BE2C (cell line): Measurements from ENCODE around the gene CLPTM1.
"Not testable (repeated sequence)": the region's sequence is repeated elsewhere in the genome, so short reads cannot be mapped to it uniquely, and the experiment has no call there.

ENCODE experiments used
- DNase-seq: peaks from one replicate; pipeline ENCODE4 v3.0.0-alpha.2; 2020
- H3K27me3 ChIP-seq: fragments of 250-450 bp; sonication (Bioruptor Pico); 2 replicates; pipeline ENCODE4 v1.5.1; 2020; ENCODE audit warnings: mild to moderate bottlenecking
- H3K36me3 ChIP-seq: fragments of 250-450 bp; sonication (Bioruptor Pico); 2 replicates; pipeline ENCODE4 v1.5.1; 2020; ENCODE audit warnings: mild to moderate bottlenecking
- H3K4me1 ChIP-seq: fragments of 250-450 bp; sonication (Bioruptor Pico); 2 replicates; pipeline ENCODE4 v1.5.1; 2020
- H3K4me3 ChIP-seq: 2 replicates; pipeline ENCODE4 v1.5.1; 2011; ENCODE audit warnings: low read depth, low read length
- H3K9me3 ChIP-seq: fragments of 250-450 bp; sonication (Bioruptor Pico); 2 replicates; pipeline ENCODE4 v1.5.1; 2020
- TF ChIP-seq, protein P1 (sequence below): IDR thresholded peaks from 2 replicates; pipeline ENCODE4 v1.5.1; 2012; ENCODE audit warnings: mild to moderate bottlenecking, low read depth, low read length

The CLPTM1 gene

DNA sequence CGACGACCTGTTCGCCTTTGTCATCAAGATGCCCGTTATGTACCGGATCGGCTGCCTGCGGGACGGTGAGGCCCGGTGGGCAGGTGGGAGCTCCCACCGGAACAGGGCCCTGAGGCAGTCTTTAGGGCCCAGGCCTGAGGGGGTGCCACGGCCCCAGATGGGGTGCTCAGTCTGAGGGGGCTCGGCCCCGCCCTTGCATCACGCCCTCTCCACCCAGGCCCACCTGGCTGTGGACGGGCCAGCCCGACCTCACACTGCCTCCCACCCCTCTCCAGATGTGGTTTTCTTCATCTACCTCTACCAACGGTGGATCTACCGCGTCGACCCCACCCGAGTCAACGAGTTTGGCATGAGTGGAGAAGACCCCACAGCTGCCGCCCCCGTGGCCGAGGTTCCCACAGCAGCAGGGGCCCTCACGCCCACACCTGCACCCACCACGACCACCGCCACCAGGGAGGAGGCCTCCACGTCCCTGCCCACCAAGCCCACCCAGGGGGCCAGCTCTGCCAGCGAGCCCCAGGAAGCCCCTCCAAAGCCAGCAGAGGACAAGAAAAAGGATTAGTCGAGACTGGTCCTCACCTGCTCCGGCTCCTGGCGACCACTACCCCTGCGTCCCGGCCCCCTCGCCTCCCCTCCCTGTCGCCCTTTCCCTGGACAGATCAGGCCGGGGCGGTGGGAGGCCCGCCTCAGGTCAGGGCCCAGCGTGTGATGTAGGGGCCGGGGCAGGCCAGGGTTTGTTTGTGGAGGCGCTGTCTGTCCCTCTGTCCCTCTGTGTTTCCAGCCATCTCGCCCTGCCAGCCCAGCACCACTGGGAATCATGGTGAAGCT, 37.4 kb downstream of the CLPTM1 start:
- H3K9me3 ChIP-seq = no peaks in the 10 kb centered on the region
- TF ChIP-seq, protein P1, sequence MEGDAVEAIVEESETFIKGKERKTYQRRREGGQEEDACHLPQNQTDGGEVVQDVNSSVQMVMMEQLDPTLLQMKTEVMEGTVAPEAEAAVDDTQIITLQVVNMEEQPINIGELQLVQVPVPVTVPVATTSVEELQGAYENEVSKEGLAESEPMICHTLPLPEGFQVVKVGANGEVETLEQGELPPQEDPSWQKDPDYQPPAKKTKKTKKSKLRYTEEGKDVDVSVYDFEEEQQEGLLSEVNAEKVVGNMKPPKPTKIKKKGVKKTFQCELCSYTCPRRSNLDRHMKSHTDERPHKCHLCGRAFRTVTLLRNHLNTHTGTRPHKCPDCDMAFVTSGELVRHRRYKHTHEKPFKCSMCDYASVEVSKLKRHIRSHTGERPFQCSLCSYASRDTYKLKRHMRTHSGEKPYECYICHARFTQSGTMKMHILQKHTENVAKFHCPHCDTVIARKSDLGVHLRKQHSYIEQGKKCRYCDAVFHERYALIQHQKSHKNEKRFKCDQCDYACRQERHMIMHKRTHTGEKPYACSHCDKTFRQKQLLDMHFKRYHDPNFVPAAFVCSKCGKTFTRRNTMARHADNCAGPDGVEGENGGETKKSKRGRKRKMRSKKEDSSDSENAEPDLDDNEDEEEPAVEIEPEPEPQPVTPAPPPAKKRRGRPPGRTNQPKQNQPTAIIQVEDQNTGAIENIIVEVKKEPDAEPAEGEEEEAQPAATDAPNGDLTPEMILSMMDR = no peak
- H3K36me3 ChIP-seq = peaks cover 11% of the 10 kb centered on the region

DNA sequence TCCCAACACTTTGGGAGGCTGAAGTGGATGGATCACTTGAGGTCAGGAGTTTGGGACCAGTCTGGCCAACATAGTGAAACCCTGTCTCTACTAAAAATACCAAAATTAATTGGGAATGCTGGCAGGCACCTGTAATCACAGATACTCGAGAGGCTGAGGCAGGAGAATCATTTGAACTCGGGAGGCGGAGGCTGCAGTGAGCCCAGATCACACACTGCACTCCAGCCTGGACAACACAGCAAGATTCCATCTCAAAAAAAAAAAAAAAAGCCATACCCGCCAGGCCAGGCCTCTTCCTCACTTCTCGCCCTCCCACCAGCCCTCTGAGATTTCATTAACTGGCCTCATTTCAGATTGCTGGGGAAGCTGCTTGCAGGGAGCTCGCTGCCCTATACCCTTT, 38.3 kb downstream of the CLPTM1 start:
- Histone ChIP-seq H3K27me3 (no peaks in the 10 kb centered on the region), H3K36me3 (peaks cover 11% of the 10 kb centered on the region), H3K4me3 (no peak overlapping the region), H3K4me1 (no peaks in the 10 kb centered on the region), H3K9me3 (no peaks in the 10 kb centered on the region)
- DNase-seq = no peak
- TF ChIP-seq, protein P1 = no peak

More for the DNA sequence above, 37.4 kb downstream of the CLPTM1 start:
- Histone ChIP-seq H3K4me3 (no peak overlapping the region), H3K4me1 (no peaks in the 10 kb centered on the region), H3K27me3 (no peaks in the 10 kb centered on the region)
- DNase-seq = no peak

DNA sequence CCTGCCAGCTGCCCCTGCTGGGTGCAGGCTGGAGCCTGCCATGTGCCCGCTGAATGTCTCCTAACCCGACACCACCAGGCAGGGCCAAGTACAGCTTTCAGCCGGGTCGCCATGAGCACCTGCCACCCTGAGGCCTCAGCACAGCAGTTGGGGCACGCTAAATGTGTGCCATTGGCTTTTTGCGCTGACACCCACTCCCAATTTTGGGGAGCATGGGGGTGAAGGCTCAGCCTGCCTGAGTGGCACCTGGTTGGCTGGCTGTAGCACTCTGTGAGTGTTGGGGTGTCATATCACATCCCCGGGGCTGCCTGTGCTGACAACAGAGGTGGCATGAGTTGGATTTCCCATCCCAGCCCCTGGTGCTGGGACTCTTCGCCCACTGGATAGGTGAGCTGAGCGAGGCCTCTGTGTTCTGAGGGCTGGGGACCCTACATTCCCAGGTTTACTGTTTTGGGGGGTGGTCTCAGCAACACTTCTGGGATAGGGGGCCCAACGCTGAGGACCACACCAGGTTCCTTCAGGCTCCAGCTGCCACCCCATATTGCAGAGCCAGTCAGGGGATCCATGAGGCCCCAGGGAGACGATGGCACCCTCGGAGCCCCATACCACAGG, 38.9 kb downstream of the CLPTM1 start:
- Histone ChIP-seq H3K27me3 (no peaks in the 10 kb centered on the region), H3K4me1 (no peaks in the 10 kb centered on the region), H3K9me3 (no peaks in the 10 kb centered on the region), H3K36me3 (peaks cover 11% of the 10 kb centered on the region), H3K4me3 (no peak overlapping the region)
- TF ChIP-seq, protein P1 = no peak
- no peak for DNase-seq

DNA sequence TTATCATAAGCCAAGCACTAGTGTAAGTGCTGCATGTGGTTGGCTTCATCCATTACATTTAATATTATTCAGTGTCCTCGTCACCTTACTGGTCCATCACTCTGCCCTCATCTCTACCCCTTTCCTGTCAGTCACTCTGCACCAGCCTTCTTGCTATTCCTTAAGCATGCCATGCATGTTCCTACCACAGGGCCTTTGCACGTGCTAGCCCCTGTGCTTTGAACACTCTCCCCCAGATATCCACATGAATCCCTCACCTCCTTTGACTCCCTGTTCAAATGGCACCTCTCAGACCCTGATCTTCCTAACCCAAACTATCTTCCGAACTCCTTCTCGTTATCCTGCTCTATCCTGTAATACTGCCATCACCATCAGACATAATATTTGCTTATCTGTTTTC, 42.8 kb downstream of the CLPTM1 start:
- H3K4me1 ChIP-seq = 0 out of 2 replicates have a peak, but pooled peaks cover 3% of the 10 kb centered on the region
- DNase-seq = no peak
- no peaks in the 10 kb centered on the region for H3K9me3 ChIP-seq
- TF ChIP-seq, protein P1 = no peak
- H3K27me3 ChIP-seq = no peaks in the 10 kb centered on the region
- H3K4me3 ChIP-seq = no peak overlapping the region
- no peaks in the 10 kb centered on the region; the same call in 1 of the 2 replicates for H3K36me3 ChIP-seq

DNA sequence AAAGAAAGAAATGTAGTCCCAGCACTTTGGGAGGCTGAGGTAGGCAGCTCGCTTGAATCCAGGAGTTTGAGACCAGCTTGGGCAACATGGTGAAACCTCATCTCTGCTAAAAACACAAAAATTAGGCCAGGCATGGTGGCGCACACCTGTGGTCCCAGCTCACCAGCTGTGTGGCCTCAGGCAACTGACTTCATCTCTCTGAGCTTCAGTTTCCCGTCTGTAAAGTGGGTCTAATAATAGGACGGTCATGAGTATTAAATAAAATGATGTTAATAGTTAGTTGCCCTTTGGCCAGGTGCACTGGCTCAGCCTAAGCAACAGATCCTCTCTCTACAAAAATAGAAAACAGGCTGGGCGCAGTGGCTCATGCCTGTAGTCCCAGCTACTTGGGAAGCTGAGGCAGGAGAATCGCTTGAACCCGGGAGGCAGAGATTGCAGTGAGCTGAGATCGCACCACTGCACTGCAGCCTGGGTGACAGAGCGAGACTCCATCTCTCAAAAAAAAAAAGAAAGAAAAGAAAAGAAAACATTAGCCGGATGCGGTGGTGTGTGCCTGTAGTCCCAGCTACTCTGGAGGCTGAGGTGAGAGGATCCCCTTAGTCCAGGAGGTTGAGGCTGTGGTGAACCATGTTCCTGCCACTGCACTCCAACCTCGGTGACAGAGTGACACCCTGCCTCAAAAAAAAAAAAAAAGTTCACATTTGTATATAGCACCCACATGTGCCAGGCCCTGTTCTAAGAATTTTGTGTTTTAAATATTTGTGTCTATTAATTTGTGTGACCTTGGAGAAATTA, 44.1 kb downstream of the CLPTM1 start:
- H3K27me3 ChIP-seq, H3K36me3 ChIP-seq, H3K9me3 ChIP-seq, DNase-seq, H3K4me1 ChIP-seq, H3K4me3 ChIP-seq: not testable (repeated sequence)

DNA sequence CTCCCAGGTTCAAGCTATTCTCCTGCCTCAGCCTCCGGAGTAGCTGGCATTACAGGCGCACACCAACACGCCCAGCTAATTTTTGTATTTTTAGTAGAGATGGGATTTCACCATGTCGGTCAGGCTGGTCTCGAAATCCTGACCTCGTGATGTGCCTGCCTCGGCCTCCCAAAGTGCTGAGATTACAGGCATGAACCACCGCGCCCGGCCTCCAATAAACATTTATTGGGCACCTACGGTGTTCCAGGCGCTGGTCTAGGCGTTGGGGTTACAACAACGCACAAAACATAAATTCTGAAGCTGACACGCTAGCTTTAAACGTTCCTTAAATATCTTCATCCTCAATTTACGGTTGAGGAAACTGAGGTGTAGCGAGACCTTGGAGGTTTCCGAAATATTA, 45.5 kb downstream of the CLPTM1 start:
- not testable (repeated sequence) for DNase-seq, H3K4me1 ChIP-seq, H3K9me3 ChIP-seq, H3K27me3 ChIP-seq, H3K4me3 ChIP-seq, H3K36me3 ChIP-seq
